ENCODE results near the gene ANO6.

The ANO6 gene

GRCh38 chr12:45409966-45410365, 194.1 kb downstream of the ANO6 start:
- no peak for DNase-seq

- no peak for DNase-seq
These were observed 195.7 kb downstream of the ANO6 start for GRCh38 chr12:45411626-45412025.

- DNase-seq: no peak
These were observed 199.5 kb downstream of the ANO6 start for GRCh38 chr12:45415393-45415817.

- DNase-seq: no peak
These were observed 200.2 kb downstream of the ANO6 start for GRCh38 chr12:45416126-45416525.

GRCh38 chr12:45418520-45418919, 202.6 kb downstream of the ANO6 start:
- DNase-seq: no peak

- DNase-seq: no peak
These were observed 203.5 kb downstream of the ANO6 start for GRCh38 chr12:45419317-45419814.

- DNase-seq: no peak
These were observed 205.8 kb downstream of the ANO6 start for GRCh38 chr12:45421736-45422135.

GRCh38 chr12:45423931-45424330, 208.0 kb downstream of the ANO6 start:
- DNase-seq: no peak

- DNase-seq: no peak
These were observed 209.5 kb downstream of the ANO6 start for GRCh38 chr12:45425426-45425825.

- no peak for DNase-seq
These were observed 210.4 kb downstream of the ANO6 start for GRCh38 chr12:45426294-45426693.

GRCh38 chr12:45427042-45427441, 211.1 kb downstream of the ANO6 start:
- no peak for DNase-seq

GRCh38 chr12:45429831-45430230, 213.9 kb downstream of the ANO6 start:
- DNase-seq: no peak

- DNase-seq: no peak
These were observed 215.2 kb downstream of the ANO6 start for GRCh38 chr12:45431126-45431525.

GRCh38 chr12:45432710-45433109, 216.8 kb downstream of the ANO6 start:
- no peak for DNase-seq

- DNase-seq: no peak
These were observed 217.6 kb downstream of the ANO6 start for GRCh38 chr12:45433441-45433868.

GRCh38 chr12:45434094-45434493, 218.2 kb downstream of the ANO6 start:
- no peak for DNase-seq

GRCh38 chr12:45435945-45436710, 220.2 kb downstream of the ANO6 start:
- no peak for DNase-seq

- no peak for DNase-seq
These were observed 223.1 kb downstream of the ANO6 start for GRCh38 chr12:45439039-45439438.

- DNase-seq: peak; percentile 18
These were observed 230.1 kb downstream of the ANO6 start for GRCh38 chr12:45446013-45446412.

GRCh38 chr12:45458238-45458637, 242.3 kb downstream of the ANO6 start:
- DNase-seq: no peak

- no peak for DNase-seq
These were observed 243.2 kb downstream of the ANO6 start for GRCh38 chr12:45458854-45459807.

GRCh38 chr12:45462506-45462905, 246.6 kb downstream of the ANO6 start:
- DNase-seq: no peak

- DNase-seq: peak; percentile 8
These were observed 248.8 kb downstream of the ANO6 start for GRCh38 chr12:45464699-45465098.
